HG02981 (cell line): ENCODE measurements around the gene LRRC3.

Experiments used
- ATAC-seq: cut with Tn5 transposase; IDR thresholded peaks from one replicate; pipeline ENCODE4 v1.9.1; 2021; ENCODE audit warnings: mild to moderate bottlenecking, moderate library complexity; ENCODE audit not compliant: unreplicated experiment

The LRRC3 gene

GRCh38 chr21:44510109-44510507 lies 54.8 kb downstream of the LRRC3 start:
- ATAC-seq: no peak

GRCh38 chr21:44510508-44511218 lies 55.4 kb downstream of the LRRC3 start:
- no peak for ATAC-seq

- no peak for ATAC-seq
Observed at GRCh38 chr21:44511219-44511937, 56.1 kb downstream of the LRRC3 start.
